HG02678 (cell line): ENCODE results near the gene CLSTN2.

Source experiments
- ATAC-seq: cut with Tn5 transposase; IDR thresholded peaks from one replicate; pipeline ENCODE4 v1.9.1; 2021; ENCODE audit warnings: mild to moderate bottlenecking, moderate library complexity; ENCODE audit not compliant: unreplicated experiment

CLSTN2 gene

DNA sequence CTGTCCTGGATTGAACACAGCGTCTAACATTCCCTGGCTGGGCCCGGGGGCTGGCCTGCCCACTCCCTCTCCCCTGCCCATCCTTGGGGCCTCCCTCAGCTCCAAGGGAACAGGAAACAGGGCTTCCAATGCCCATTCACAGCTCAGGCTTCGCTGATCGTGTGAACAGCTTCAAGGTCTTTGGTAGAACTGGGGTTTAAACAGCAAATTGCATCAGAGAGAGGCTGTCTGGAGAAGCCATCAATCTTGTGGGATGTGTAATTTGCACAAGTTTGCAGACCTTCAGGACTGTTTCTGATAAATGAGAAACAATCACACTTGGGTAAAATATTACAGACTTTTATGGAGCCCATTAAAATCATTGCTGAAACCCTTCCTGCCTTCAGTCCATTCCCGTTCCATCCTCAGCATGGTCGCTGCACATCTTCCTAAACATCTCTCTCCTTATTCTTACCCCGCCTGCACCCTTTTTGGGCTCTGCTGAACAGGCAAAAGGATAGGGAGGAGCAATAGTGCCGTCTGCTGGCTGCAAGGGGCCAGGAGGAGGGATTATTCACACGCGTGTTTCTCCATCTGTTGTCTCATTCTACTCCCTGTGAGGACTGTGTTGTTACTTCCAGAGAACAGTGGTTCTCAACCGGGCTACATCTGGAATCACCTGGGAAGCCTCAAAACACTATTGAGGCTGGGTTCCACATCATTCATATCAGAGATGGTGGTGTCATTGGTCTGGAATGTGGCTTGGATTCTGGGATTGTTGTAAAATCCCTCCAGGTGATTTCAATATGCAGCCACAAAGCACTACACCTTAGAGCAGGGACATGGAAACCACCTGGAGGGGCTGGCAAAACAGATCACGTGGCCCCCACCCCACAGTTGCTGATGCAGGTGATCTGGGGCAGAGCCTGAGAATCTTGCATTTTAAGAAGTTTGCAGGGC lies 116.3 kb downstream of the CLSTN2 start:
- no peak for ATAC-seq

DNA sequence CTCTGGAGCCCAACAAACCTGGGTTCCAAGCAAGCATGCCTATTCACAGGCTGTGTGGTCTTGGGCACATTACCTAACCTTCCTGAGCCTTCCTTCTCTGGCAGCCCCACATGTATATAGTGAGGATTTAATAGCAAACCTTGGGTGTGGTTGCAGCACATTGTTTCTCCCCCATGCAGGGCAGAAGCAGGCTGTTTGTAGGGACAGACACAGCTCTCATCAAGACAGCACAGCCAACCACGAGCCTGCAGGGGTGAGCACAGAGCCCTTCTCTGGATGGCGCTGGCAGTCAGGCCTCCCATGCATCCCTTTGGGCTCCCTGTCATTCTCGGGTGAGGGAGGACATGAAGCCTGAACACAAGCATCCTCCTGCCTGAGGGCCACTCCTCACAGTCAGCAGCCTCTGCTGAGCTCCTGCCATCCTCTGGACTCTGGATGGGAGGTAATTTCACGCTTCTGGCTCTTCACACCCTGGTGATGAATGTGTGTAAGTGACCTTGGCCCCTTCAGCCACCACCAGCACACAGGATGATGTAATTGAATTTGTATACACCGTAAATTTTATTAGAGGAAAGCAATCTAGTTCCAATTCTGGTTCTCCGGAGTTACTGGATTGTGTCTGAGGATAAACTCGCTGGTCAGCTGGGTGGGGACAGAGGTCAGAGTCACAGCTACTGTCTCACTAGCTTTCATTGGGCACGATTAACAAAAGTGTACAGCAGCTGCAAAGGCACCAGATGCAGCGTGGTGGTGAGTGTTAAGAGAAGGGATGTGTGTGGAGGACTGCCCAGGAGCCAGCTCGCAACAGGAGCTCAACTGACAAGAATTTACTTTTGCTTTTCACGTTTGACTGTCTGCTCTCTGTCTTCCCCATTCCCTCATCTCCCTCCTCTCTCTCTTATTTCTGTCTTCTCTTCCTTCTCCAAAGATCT lies 118.1 kb downstream of the CLSTN2 start:
- no peak for ATAC-seq

DNA sequence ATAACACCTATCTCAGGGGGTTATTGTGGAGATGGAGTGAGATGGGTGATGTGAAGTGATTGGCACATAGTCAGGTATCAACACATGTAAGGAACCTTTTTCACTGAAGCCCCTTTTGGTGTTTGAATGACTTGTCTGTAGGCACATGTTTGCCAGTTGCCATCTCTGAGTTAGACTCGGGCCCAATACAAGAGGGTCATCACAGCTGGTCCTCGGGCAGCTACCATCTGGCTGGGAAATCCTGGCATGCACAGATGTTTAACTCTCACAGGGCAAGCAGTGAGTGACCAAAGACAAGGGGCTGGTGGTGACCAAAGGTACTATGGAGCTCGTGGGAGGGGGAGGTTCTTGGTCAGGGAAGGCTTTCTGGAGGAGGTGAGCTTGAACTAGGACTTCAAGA lies 118.8 kb downstream of the CLSTN2 start:
- no peak for ATAC-seq

DNA sequence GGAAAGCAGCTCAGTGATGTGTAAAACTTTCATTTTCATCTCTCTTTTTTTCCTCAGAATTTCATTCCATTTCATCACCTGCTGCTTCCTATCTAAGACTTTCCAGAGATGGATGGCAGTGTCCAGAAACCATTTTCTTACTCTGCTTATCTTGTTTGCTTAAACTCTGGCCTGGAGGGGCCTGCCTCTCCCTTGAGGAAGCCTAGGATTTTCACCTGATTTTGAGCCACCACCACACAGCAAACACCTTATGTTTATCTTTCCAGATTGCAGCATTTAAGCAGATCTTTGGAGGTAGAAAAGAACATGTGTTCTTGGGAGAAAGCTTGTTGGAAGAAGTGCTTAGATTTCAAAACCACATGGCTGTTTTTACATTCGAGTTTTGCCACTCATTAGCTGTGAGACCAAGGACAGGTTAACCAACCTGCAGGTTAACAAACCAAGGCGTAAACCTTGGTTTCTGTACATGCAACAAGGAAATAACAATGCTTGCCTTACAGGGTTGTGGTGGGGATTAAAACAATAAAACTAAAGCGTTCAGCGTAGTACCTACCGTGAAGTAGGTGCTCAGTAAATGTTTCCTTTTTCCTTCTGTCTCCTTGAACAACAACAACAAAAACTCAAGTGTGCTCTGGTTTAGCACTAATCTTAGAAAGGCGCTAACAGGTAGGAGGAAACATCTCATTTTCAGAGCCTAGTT lies 120.3 kb downstream of the CLSTN2 start:
- no peak for ATAC-seq

DNA sequence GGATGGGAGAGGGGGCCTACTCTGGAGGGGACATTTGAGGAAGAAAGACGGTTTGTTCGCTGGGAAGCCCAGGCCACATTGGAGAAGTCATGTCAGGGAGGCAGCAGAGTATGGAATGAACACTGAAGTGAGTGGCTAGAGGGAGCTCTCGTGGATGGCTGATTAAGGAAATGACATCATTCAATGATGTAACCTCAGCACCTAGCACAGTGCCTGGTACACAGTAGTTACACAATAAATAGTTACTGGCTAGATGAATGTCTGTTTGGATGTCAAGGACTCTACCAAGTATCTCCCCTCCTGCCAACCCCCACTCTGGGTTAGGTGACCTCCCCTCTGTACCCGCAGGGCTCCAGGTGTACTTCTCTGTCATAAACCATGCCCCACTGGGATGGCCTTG lies 121.1 kb downstream of the CLSTN2 start:
- ATAC-seq: no peak

DNA sequence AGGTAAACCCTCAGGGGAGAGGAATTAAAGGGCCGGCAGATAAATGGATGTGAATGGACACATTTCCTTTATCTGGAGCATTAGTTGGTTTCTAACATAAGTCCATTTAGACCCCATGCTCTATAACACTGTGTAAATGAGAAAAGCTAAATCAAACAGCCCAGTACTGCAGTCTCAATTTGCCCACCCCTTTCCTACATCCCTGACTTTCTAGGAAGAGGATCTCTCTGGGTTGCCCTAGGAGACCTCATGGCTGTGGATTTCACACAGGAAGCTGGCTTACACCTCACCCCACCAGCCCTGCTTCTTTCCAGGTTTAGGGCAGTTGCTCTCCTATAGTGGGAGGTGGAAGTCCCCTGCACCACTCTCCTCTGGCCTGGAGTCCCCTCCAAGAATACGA lies 126.2 kb downstream of the CLSTN2 start:
- no peak for ATAC-seq

DNA sequence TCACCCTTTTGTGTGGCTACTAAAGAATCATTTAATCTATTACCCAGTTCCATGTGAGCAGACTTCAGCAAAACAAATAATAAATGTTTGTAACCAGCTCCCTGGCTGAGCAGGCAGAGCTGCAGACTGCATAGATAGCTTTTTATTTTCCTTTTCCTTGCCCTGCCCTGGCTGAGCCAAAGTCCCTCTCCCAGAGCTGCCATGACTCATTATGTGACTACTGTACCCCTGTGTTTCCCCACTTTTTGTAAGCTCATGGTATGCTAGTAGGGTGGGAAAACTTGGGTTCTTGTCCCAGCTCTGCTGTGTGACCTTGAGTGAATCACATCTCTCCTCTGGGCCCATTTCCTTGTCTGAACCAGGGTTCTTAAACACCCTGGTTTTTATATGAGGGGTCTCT lies 127.5 kb downstream of the CLSTN2 start:
- ATAC-seq: no peak

DNA sequence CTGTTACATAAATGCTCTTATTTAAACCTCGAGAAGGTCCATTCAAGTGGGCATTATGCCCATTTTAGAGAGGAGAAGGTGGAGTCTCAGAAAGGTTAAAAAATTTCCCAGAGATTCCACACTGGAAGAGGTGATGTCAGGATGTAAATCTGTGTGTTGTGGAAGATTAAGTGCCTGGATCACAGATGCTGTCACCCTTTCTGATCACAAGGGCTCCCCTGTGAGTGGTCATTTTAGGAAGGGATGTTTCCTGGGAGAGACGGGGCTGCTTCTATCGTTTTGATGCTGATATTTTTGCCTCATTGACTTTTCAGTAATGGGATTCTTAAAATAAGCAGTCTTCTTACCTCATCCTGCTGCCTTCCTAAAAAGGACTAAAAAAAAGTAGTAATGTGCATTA lies 132.5 kb downstream of the CLSTN2 start:
- no peak for ATAC-seq

DNA sequence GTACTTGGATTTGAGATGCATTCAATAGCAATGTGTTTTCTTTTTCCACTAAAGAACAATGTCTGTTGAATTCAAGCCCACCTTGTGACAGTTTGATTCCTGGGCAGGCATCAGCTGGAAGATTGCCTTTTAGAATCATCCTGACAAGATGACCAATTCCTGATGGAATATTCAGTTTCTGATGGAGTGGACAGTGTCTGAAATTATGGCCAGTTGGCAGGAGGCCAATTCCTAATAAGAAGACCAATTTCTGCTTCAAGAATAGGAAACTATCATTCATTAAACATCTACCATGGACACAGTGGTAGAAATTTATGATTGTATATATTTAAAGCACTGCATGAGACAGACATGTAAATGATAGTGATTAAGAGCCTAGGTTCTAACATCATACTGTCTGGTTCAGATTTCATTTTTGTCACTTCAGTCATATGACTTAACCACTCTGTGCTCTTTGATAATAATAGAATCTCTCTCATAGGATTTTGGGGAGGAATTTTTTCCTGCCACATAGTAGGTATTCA lies 133.6 kb downstream of the CLSTN2 start:
- ATAC-seq: no peak

DNA sequence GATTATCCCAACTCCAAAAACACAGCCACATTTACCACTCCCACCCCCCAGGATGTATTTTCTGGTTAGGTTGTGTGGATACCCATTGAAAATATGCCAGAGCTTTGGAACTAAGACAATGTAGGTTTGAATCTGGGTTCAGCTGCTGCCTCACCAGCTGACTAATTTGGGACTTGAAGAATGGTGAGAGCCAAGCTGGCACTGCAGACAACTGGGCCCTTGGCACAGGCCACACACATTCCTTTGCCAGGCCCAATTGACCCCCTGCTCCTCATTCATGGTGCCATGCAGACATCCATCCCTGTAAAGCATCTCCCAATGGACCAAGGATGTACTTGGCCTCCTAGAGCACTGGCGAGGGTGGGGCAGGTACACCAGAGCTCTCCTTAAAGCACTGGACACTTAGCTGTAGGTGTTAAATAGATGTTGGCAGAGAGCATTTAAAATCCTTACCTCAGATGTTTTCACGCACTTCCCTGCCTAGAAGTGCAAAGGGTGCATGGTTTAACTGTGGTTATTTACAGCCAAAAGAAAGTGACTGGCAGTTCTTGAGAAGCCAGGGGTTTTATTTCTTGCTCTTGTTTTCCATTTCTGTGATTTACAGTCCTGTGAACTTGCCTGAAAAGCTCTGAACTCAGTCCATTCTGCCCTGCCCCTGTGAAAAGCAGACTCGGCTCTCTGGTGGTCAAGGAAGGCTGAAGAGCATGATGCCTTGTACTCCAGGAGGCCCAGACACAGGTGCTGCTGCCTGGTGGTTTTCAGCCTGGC lies 138.5 kb downstream of the CLSTN2 start:
- no peak for ATAC-seq

DNA sequence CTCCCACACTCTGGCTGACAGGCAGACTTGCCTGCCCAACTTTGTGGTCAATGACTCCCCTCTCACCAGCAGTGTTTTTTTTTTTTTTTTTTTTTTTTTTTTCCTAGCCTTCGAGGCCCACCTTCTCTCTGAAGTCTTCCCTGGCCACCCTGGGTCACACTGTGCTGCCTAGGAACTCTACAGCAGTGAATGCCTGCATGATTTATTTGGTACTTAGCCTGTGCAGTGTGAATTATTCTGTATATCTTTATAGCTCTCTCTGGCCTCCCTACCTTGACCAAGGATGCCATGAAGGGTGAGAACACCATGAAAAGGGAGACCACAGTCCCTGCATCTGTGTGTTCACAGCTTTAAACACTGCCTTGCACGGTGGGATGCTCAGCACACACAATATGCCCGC lies 141.6 kb downstream of the CLSTN2 start:
- no peak for ATAC-seq

DNA sequence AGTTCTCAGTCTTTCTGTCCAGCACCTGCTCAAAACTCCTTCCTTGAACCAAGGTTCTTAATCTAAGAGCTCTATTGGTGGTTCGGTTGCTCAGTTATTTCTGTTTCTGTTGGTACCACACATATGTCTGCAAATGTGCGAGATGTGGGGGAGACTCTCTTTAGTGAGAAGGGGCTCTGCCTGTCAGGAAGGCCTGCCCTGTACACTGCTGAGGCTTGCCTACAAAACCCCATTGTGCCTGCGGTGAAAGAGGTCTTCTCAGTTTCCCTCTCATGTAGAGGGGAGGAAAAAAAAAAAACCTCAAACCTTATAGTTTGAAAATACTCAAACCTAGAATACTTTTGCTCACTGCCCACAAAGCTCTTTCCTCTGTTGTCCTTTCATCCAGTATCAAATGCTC lies 142.4 kb downstream of the CLSTN2 start:
- no peak for ATAC-seq

DNA sequence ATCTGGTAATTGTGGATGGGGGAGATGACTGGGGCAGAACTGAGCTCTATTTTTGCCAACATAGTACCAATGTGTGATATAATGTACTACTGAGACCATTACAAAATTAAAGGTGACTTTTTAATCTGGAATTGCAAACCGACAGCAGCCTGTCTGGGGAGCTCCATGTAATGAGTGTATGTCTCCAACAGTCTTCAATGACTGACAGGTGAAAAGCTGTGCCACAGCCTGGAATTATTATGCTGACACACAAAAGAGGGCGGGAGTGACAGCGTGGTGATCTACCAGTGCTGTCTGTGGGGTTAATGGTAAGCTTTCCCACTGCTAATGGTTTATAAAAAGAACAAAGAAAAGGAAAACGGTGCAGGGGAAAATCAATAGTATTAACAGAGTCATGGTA lies 143.4 kb downstream of the CLSTN2 start:
- no peak for ATAC-seq

DNA sequence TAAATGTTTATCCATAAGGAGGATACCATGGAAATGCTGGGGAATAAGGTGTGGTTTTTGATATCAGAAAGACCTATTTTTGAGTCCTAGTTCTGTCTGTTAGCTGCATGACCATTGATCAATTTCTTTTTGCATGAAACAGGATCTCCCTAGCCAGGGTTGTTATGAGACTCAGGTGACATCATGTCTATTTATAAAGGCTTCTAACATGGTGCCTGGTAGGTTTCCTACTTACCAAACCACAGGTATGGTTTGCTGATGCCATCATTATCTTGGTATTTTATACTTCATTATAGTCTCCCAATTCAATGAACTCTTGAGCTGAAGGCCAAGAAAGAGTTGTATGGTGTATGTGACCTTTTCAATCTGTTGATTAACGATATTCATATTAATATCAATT lies 144.0 kb downstream of the CLSTN2 start:
- ATAC-seq: no peak

DNA sequence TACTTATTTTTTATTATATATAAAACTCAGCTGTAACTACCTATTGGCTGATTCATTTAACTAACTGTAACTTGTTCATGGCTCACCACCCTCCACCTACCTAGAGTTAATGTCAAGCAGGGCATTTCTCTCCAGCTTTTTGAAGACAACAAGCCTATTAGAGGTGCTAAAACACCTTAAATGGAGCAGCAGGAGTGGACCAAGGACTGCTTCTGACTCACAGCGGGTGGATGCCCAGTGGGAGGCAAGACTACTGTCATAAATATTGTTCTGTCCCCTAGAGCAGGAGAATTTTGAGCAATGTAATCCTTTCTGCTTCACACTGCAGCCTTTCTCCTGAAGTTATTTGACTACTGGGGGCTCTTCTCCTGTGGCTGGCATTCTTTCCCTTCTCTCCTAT lies 146.9 kb downstream of the CLSTN2 start:
- ATAC-seq: no peak

DNA sequence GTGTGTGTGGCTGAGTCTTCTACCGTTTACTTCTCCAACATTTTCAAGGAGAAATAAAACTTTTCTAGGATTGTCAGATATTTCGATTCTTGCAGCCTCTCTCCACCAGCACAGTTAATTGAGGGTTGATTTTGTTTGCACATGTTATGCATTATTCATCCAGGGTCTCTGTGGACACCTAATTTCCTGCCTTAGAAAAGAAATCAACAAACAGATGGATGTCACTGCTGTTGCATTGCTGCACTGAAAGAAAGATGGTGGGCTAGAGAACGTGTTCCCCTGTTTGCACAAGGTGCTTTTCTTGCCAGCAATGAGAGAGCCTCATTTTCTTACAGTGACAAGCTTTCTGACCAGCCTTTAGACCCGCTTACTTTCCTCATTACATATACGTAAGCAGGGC lies 150.0 kb downstream of the CLSTN2 start:
- ATAC-seq: no peak

DNA sequence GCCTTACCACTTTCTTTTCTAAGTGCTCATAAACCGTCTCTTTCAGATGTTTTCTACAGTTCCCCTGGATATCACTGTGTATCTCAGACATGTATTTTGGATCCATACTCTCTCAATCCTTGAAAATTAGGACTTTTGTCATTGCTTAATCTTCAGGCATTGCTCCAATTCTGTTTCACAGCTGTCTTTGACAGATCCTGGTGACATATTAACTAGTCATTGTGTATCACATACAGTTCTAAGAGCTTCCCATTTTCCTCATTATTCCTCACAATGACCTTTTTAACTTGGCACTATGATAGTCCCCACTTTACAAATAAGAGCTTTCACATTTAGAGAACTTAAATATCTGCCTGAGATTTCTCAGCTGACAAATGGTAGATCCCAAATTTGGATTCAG lies 151.7 kb downstream of the CLSTN2 start:
- ATAC-seq: no peak

DNA sequence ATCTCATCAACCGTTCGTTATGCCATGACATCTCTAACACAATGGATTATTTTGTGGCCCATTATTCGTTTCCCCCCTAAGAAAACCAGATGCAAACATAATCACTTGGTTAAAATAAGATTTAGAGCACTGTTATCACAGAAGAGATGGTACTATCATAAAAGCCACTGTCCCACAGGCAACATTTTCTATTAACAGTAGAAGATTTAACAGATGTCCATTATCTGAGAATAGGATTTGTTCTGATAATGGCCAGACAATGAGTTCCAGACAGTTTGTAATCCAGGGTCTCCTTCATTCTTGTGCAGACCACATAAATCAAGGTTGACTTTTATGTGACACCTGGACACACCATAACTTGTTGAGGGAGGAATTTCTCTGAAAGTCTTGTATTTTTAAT lies 153.1 kb downstream of the CLSTN2 start:
- ATAC-seq: no peak

DNA sequence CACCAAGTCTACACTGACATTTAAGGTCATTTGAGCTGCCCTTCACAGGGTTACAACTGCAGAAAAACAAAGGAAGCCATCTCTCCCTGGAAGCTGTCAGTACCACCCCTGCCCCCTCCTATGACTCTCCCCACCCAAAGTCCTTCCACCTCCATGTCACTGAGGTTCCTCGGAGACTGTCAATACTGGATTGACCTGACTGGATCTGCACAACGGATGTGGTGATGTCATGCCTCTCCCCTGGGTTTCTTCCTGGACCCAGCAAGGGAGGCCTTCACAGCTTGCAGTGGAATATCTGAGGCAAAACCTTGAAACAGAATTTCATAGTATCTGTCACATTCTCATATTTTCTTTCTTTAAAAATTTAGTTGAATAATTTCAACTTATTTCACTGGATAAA lies 153.5 kb downstream of the CLSTN2 start:
- ATAC-seq: no peak

DNA sequence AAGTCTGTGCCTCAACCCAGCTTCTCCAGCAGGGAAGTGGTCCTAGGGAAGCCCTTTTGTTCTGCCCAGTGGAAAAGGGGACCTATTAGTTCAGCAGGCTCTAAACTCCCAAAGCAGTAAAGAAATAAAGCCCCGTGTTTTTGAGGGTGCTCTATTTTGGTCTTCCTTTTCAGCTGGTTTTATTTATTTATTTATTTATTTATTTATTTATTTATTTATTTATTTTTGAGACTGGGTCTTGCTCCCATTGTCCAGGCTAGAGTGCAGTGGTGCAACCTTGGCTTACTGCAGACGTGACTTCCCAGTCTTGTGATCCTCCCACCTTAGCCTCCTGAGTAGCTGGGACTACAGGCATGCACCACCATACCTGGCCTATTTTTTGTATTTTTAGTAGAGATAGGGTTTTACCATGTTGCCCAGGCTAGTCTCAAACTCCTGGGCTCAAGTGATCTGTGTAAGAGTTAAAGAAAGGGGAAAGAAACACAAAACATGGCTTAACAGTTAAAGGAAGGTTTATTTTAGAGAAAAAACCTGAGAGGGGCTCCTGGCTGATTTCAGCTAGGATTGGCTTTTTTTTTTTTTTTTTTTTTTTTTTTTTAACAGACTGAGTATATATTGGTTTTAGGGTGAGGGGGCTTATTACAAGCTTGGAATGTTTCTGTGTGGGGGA lies 154.6 kb downstream of the CLSTN2 start:
- no peak for ATAC-seq
